HEK293T (cell line): ENCODE results near the gene OR1A2.

Source experiments
- ARNT ChIP-seq: fragments of 450-650 bp; IDR thresholded peaks from 2 replicates; pipeline ENCODE4 v1.6.1; 2017; ENCODE audit warnings: mild to moderate bottlenecking
- BHLHE40 ChIP-seq: fragments of 450-650 bp; IDR thresholded peaks from 2 replicates; pipeline ENCODE4 v1.6.1; 2016; ENCODE audit warnings: mild to moderate bottlenecking, moderate library complexity, borderline replicate concordance
- ELF4 ChIP-seq: fragments of 450-650 bp; IDR thresholded peaks from 2 replicates; pipeline ENCODE4 v1.6.1; 2017; ENCODE audit warnings: antibody characterized with exemption
- FOXA1 ChIP-seq: fragments of 450-650 bp; IDR thresholded peaks from 2 replicates; pipeline ENCODE4 v1.6.1; 2016; ENCODE audit warnings: mild to moderate bottlenecking
- FOXK2 ChIP-seq: fragments of 450-650 bp; IDR thresholded peaks from 2 replicates; pipeline ENCODE4 v1.6.1; 2016; ENCODE audit warnings: mild to moderate bottlenecking
- HDGF ChIP-seq: fragments of 450-650 bp; IDR thresholded peaks from 2 replicates; pipeline ENCODE4 v1.6.1; 2017; ENCODE audit warnings: antibody characterized with exemption, borderline replicate concordance
- LEF1 ChIP-seq: fragments of 450-650 bp; IDR thresholded peaks from 2 replicates; pipeline ENCODE4 v1.6.1; 2017; ENCODE audit warnings: mild to moderate bottlenecking, borderline replicate concordance
- NFRKB ChIP-seq: fragments of 450-650 bp; IDR thresholded peaks from 2 replicates; pipeline ENCODE4 v1.6.1; 2016; ENCODE audit warnings: mild to moderate bottlenecking, moderate library complexity
- SP1 ChIP-seq: fragments of 450-650 bp; IDR thresholded peaks from 2 replicates; pipeline ENCODE4 v1.6.1; 2017

DNA sequence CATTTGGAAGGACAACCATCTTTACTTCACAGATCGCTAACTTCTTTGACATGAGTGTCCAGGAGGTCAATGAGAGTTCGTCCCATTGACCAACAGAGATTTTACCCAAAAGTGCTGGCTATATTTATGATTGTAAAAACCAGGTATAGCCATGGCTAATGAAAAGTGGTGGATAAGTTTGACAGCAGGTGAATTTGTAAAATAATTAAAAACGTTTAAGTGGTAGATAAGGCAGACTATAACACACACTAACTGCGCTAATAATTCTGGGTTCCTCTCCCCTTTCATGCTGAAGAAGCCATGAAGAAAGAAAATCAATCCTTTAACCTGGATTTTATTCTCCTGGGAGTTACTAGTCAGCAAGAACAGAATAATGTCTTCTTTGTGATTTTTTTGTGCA is at the start of gene OR1A2:
- TF ChIP-seq FOXK2, result no peak
- no peak for TF ChIP-seq SP1
- TF ChIP-seq FOXA1, result no peak
- no peak for TF ChIP-seq HDGF
- TF ChIP-seq ARNT, result no peak
- no peak for TF ChIP-seq ELF4
- TF ChIP-seq LEF1, result no peak
- TF ChIP-seq BHLHE40, result no peak
- no peak for TF ChIP-seq NFRKB
